Endothelial cell (in vitro differentiated cells): Measurements from ENCODE around the gene DDX41. TPM values are rescaled to one million over a fixed set of nuclear protein-coding genes. Genes with fewer than 3 reads are reported as not detected.
A peak's percentile ranks its signal among the peaks of the same experiment; 100 is the strongest.

Source experiments
- DNase-seq: peaks from one replicate; pipeline ENCODE4 v3.0.0; 2021; ENCODE audit warnings: low spot score
- H3K27ac Mint-ChIP-seq: one replicate; pipeline ENCODE4 v1.8.0; 2021; ENCODE audit warnings: mixed read lengths, inconsistent platforms; ENCODE audit not compliant: unreplicated experiment
- H3K27me3 Mint-ChIP-seq: one replicate; pipeline ENCODE4 v1.8.0; 2021; ENCODE audit warnings: mild to moderate bottlenecking, moderate library complexity, mixed read lengths, inconsistent platforms; ENCODE audit not compliant: unreplicated experiment
- H3K36me3 Mint-ChIP-seq: one replicate; pipeline ENCODE4 v1.8.0; 2021; ENCODE audit warnings: mild to moderate bottlenecking, low read depth, mixed read lengths, inconsistent platforms; ENCODE audit not compliant: unreplicated experiment
- H3K4me1 Mint-ChIP-seq: one replicate; pipeline ENCODE4 v1.8.0; 2021; ENCODE audit warnings: mild to moderate bottlenecking, mixed read lengths, inconsistent platforms; ENCODE audit not compliant: unreplicated experiment
- H3K4me3 Mint-ChIP-seq: one replicate; pipeline ENCODE4 v1.8.0; 2021; ENCODE audit warnings: mild to moderate bottlenecking, mixed read lengths, inconsistent platforms; ENCODE audit not compliant: unreplicated experiment
- H3K9me3 Mint-ChIP-seq: one replicate; pipeline ENCODE4 v1.8.0; 2021; ENCODE audit warnings: mixed read lengths, inconsistent platforms; ENCODE audit not compliant: unreplicated experiment
- total RNA-seq: library from RNA; stranded (reverse); fragmentation: NEBNext Ultra II Directional; extraction: Animal tissue kit (Norgen Biotek cat#: 25700); gene quantifications from one replicate; pipeline ENCODE4 v1.2.1, GENCODE V29; 2021; ENCODE audit not compliant: unreplicated experiment
- TF ChIP-seq, protein P1 (sequence below): fragments of 200-600 bp; sonication (generic); IDR thresholded peaks from one replicate; pipeline ENCODE4 v1.5.0; 2021; ENCODE audit warnings: antibody characterized with exemption; ENCODE audit not compliant: unreplicated experiment

Gene DDX41
- total RNA-seq, 1 donor from 2014 or later: 125 TPM

DNA sequence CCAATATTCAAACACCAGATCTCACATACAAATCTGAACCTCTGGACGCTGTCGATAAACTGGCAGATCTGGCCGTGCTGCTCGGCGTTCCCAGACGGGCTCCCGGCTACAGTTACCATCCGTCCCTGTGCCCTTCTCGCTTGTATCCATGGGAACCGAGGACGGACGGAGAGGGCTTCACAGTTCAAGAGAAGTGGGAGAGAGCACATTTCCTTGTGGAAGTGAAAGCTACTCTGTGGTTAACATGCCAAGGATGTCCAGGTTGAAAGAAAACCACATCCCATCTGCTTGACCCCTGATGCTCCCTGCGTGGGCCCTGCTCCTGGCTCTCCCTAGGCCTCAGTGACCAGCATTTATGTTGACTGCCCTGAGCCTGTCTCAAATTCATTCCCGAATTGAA lies 37.0 kb downstream of the DDX41 start:
- no peak for DNase-seq
- H3K36me3 Mint-ChIP-seq: peaks cover 31% of the 10 kb centered on the region

DNA sequence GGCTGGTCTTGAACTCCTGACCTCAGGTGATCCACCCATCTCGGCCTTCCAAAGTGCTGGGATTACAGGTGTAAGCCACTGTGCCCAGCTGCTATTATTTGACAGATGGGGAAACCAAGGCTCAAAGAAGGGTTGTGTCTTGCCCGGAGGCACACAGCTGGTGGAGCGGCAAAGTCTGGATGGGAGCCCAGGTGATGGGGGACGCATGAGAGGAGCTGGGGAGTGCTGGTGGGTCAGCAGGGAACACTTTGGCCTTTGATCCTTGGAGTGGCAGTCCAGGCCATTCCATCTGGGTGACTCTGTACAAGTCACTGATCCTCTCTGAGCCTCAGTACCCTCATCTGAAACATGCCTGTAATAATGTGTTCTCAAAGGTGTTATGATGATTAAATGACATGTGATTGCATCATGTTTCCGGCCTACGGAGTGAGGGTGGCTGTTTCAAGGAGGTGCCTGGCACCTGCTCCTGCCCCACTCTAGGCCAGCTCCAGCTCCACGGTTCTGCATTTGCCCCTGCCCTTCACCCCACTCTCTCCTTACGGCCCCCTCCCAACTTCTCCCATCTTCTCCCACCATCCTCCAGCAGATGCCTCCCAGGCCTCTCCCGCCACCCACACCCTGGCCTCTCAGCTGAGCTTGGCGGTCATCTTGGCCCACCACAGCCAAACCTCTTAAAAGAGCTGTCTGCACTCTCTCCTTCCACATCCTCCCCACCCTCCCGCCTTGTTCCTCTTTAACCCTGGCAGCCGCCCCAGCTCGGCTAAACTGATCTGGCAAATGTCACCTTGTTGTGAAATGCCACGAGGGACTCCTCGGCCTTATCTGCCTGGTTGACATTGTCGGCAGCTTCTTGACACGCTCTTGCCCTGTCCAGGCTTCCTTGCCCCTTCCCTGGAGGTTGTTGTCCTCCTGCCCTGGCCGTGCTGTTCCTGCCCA lies 37.8 kb downstream of the DDX41 start:
- H3K4me1 Mint-ChIP-seq: peaks cover 27% of the 10 kb centered on the region
- TF ChIP-seq, protein P1, sequence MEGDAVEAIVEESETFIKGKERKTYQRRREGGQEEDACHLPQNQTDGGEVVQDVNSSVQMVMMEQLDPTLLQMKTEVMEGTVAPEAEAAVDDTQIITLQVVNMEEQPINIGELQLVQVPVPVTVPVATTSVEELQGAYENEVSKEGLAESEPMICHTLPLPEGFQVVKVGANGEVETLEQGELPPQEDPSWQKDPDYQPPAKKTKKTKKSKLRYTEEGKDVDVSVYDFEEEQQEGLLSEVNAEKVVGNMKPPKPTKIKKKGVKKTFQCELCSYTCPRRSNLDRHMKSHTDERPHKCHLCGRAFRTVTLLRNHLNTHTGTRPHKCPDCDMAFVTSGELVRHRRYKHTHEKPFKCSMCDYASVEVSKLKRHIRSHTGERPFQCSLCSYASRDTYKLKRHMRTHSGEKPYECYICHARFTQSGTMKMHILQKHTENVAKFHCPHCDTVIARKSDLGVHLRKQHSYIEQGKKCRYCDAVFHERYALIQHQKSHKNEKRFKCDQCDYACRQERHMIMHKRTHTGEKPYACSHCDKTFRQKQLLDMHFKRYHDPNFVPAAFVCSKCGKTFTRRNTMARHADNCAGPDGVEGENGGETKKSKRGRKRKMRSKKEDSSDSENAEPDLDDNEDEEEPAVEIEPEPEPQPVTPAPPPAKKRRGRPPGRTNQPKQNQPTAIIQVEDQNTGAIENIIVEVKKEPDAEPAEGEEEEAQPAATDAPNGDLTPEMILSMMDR: no peak
- no peak for DNase-seq
- peaks cover 31% of the 10 kb centered on the region for H3K27me3 Mint-ChIP-seq
- peak overlapping the region; percentile 74 for H3K4me3 Mint-ChIP-seq
- no peaks in the 10 kb centered on the region for H3K9me3 Mint-ChIP-seq
- H3K36me3 Mint-ChIP-seq: peaks cover 26% of the 10 kb centered on the region
- peak overlapping the region; percentile 83 for H3K27ac Mint-ChIP-seq

More for the DNA sequence above, 37.0 kb downstream of the DDX41 start:
- H3K27ac Mint-ChIP-seq: peak overlapping the region; percentile 83
- peaks cover 32% of the 10 kb centered on the region for H3K27me3 Mint-ChIP-seq
- H3K4me1 Mint-ChIP-seq: peaks cover 22% of the 10 kb centered on the region
- no peaks in the 10 kb centered on the region for H3K9me3 Mint-ChIP-seq
- TF ChIP-seq, protein P1: no peak
- peak overlapping the region; percentile 74 for H3K4me3 Mint-ChIP-seq

DNA sequence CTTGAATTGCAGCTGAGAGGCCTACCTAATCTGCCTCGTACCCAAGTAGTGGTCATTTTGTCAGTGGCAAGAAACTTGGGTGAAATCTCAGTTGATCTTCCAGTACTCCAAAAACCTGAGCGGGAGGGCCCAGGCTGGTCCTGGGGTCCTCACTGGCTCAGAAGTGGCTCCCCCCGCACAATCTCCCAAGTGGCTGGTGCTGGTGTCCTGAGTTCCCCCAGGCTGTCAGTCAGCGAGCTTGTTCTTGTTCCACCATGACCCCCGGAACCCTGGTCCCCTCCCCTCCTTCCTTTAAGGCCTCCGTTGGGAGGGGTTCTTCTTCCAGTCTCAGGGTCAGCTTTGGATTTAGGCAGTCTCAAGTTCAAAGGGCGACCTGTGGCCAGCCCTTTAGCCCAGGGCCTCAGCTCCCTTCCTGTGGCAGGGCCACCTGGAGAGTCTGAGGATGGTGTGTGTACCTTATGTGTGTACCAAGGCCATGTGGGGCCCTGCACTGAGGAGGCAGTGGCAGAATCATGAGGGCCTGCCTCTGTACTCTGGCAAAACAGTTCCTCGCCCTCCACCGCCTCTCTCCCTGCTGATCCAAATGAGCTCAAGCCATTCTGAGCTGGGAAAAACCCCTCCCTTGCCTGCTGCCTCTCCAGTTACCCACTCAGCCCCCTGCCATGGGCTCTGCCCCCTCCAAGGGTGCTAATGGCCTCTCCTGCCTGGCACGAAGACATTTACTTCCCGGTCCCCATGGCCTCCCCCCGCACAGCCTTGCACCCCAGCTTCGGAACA lies 38.9 kb downstream of the DDX41 start:
- no peak for DNase-seq
- Mint-ChIP-seq H3K9me3 (no peaks in the 10 kb centered on the region), H3K27ac (peak overlapping the region; percentile 64), H3K27me3 (peaks cover 30% of the 10 kb centered on the region), H3K4me1 (peaks cover 26% of the 10 kb centered on the region), H3K4me3 (peak overlapping the region; percentile 47), H3K36me3 (peaks cover 20% of the 10 kb centered on the region)
- TF ChIP-seq, protein P1: no peak

DNA sequence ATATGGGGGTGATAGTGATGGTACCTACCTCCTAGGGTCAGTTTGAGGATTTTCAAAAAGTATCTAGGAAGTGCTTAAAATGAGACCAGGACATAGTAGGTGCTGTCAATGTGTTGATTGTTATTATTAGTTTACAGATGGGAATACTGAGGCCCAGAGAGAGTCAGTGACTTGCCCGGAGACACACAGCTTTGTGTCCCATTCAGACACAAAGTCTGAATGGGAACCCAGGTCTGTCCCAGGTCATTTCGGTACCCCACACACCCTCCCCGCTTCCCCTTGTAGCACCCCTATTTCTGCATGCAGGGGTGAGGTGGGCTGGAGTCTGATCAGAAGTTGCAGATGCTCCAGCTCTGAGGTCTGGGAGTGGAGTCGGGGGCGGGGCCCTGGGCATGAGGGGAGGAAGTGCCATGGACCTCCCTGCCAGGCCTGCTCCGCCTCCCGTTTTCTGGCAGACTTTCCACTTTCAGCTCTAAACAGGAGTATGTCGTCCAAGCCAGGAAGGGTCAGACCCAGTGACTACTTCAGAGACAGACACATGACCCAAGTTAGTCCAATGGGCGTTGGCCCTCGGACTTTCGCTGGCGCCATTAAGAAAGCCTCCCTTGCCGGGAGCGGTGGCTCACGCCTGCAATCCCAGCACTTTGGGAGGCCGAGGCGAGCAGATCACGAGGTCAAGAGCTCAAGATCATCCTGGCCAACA lies 40.1 kb downstream of the DDX41 start:
- Mint-ChIP-seq H3K36me3 (peaks cover 19% of the 10 kb centered on the region), H3K9me3 (no peaks in the 10 kb centered on the region), H3K4me3 (peak overlapping the region; percentile 78), H3K27me3 (peaks cover 27% of the 10 kb centered on the region), H3K27ac (no peak overlapping the region), H3K4me1 (peaks cover 26% of the 10 kb centered on the region)
- TF ChIP-seq, protein P1: no peak
- no peak for DNase-seq
